Measurements from ENCODE around the gene CNOT1. TPM values are rescaled to one million over a fixed set of nuclear protein-coding genes. Genes with fewer than 3 reads are reported as not detected.

Gene CNOT1
- 135 to 196 TPM (median 163 TPM) in 3 replicates for polyA plus RNA-seq
- 62.4 TPM for polyA plus RNA-seq (2011; ENCODE audit: low read depth)
- 93.7 and 135 TPM in 2 replicates for polyA plus RNA-seq (2011; cell fraction: cytosol; rRNA removed)
- polyA plus RNA-seq (2011; cell fraction: nucleus; rRNA removed), result 204 and 228 TPM in 2 replicates
- 80.2 and 95.9 TPM in 2 replicates for polyA plus RNA-seq (2012; ENCODE audit: low replicate concordance)
- polyA minus RNA-seq, result 300 to 783 TPM (median 545 TPM) in 3 replicates
- 201 TPM for polyA minus RNA-seq (2011; cell fraction: cytosol; rRNA and poly(A)+ RNA removed)
- 362 and 561 TPM in 2 replicates for polyA minus RNA-seq (2011; cell fraction: nucleus; rRNA and poly(A)+ RNA removed)

GRCh38 chr16:58629733-58630640, at the start of gene CNOT1:
CNOT1 (minus strand) TSS chr16:58629826; CDS start chr16:58599337, 30,489 bp downstream.
- peaks cover 47% of the 10 kb centered on the region for H3K79me2 ChIP-seq (ENCODE audit: control insufficient read depth, insufficient read depth, low read length)
- H3K27me3 ChIP-seq (ENCODE audit: control insufficient read depth, extremely low read depth, insufficient read depth, low read length), result no peaks in the 10 kb centered on the region
- peak within 1 kb of the TSS; percentile 100 for H3K27ac ChIP-seq (ENCODE audit: control insufficient read depth, insufficient read depth, low read length)
- no peak for TF ChIP-seq CTCF (optimal IDR thresholded peaks at IDR 0.05 in 1 of 3, IDR thresholded peaks at IDR 0.05 in 1 of 3, conservative IDR thresholded peaks at IDR 0.05 in 1 of 3; ENCODE audit: extremely low read depth in 1 of 3, insufficient read depth in 2 of 3, low read length in 3 of 3)
- H3K36me3 ChIP-seq (ENCODE audit: control insufficient read depth in 2 of 2, extremely low read depth in 1 of 2, insufficient read depth in 2 of 2, low read length in 2 of 2), result peaks cover 0 to 3% of the 10 kb centered on the region in 2 experiments
- H3K9me1 ChIP-seq (ENCODE audit: control insufficient read depth, extremely low read depth, insufficient read depth, low read length), result no peaks in the 10 kb centered on the region
- no peaks in the 10 kb centered on the region for H4K20me1 ChIP-seq (ENCODE audit: control insufficient read depth, extremely low read depth, insufficient read depth, low read length)
- no peaks in the 10 kb centered on the region for H3K9me3 ChIP-seq (ENCODE audit: control insufficient read depth, low read depth, low read length)
- H3K4me2 ChIP-seq (ENCODE audit: control insufficient read depth, extremely low read depth, insufficient read depth, low read depth, low read length), result peak within 1 kb of the TSS; percentile 99
- H2AFZ ChIP-seq (ENCODE audit: control insufficient read depth, low read length), result peak within 1 kb of the TSS; percentile 98
- peak within 1 kb of the TSS; percentile 86 to 98 (median 95) for H3K4me3 ChIP-seq (ENCODE audit: control insufficient read depth in 2 of 3, extremely low read depth in 1 of 3, insufficient read depth in 2 of 3, low read depth in 1 of 3, low read length in 3 of 3)
- peaks cover 9% of the 10 kb centered on the region for H3K4me1 ChIP-seq (ENCODE audit: control insufficient read depth, extremely low read depth, insufficient read depth, low read length)
- peak; percentile 85 for DNase-seq (ENCODE audit: low read depth, low spot score)
- FAIRE-seq, result peak; percentile 90
- H3K9ac ChIP-seq (ENCODE audit: control insufficient read depth, extremely low read depth, insufficient read depth, low read length), result peak within 1 kb of the TSS; percentile 100
- dilution Hi-C loops (cut with MboI; ENCODE audit: extremely low pct_ligation_motif_present, low sequenced_read_pairs), result no loop called here

- Histone ChIP-seq H3K4me1 (ENCODE audit: control insufficient read depth, extremely low read depth, insufficient read depth, low read length) (peaks cover 4% of the 10 kb centered on the region), H2AFZ (ENCODE audit: control insufficient read depth, low read length) (no peak overlapping the region), H3K27ac (ENCODE audit: control insufficient read depth, insufficient read depth, low read length) (no peak overlapping the region), H4K20me1 (ENCODE audit: control insufficient read depth, extremely low read depth, insufficient read depth, low read length) (no peaks in the 10 kb centered on the region), H3K36me3 (ENCODE audit: control insufficient read depth in 2 of 2, extremely low read depth in 1 of 2, insufficient read depth in 2 of 2, low read length in 2 of 2) (peaks cover 10 to 38% of the 10 kb centered on the region in 2 experiments), H3K4me2 (ENCODE audit: control insufficient read depth, extremely low read depth, insufficient read depth, low read depth, low read length) (no peak overlapping the region), H3K9me3 (ENCODE audit: control insufficient read depth, low read depth, low read length) (no peaks in the 10 kb centered on the region), H3K79me2 (ENCODE audit: control insufficient read depth, insufficient read depth, low read length) (peaks cover 4% of the 10 kb centered on the region), H3K9ac (ENCODE audit: control insufficient read depth, extremely low read depth, insufficient read depth, low read length) (no peak overlapping the region), H3K27me3 (ENCODE audit: control insufficient read depth, extremely low read depth, insufficient read depth, low read length) (no peaks in the 10 kb centered on the region), H3K4me3 (ENCODE audit: control insufficient read depth in 2 of 3, extremely low read depth in 1 of 3, insufficient read depth in 2 of 3, low read depth in 1 of 3, low read length in 3 of 3) (no peak overlapping the region), H3K9me1 (ENCODE audit: control insufficient read depth, extremely low read depth, insufficient read depth, low read length) (no peaks in the 10 kb centered on the region)
- TF ChIP-seq EZH2 (IDR thresholded peaks at IDR 0.05; ENCODE audit: low read length) (no peak), CTCF (optimal IDR thresholded peaks at IDR 0.05 in 1 of 3, IDR thresholded peaks at IDR 0.05 in 1 of 3, conservative IDR thresholded peaks at IDR 0.05 in 1 of 3; ENCODE audit: extremely low read depth in 1 of 3, insufficient read depth in 2 of 3, low read length in 3 of 3) (peak; percentile 35 to 58 (median 42))
- dilution Hi-C loops (cut with MboI; ENCODE audit: extremely low pct_ligation_motif_present, low sequenced_read_pairs), result no loop called here
- DNase-seq (ENCODE audit: low read depth, low spot score) (no peak), FAIRE-seq (no peak)
Observed at GRCh38 chr16:58678716-58679115, 49.1 kb upstream of the CNOT1 start.

All from keratinocyte (primary cell).